Cardiac muscle cell (in vitro differentiated cells and primary cell): Measurements from ENCODE around the gene JOSD1. TPM values are rescaled to one million over a fixed set of nuclear protein-coding genes. Genes with fewer than 3 reads are reported as not detected.
A peak's percentile ranks its signal among the peaks of the same experiment; 100 is the strongest.

Source experiments
- DNase-seq, 2 donors: peaks; one replicate each; pipeline versions ENCODE4 v3.0.0 to v3.0.0-alpha.2; 2010 to 2017; ENCODE audit warnings: low read depth in 1 of 2, low spot score in 1 of 2
- H3K27ac ChIP-seq: fragments of 200-600 bp; sonication (generic); 2 replicates; pipeline ENCODE4 v1.5.1; 2016
- H3K27me3 ChIP-seq: fragments of 200-600 bp; sonication (generic); 2 replicates; pipeline ENCODE4 v1.6.0; 2016; ENCODE audit warnings: control low read depth
- H3K36me3 ChIP-seq: fragments of 200-600 bp; sonication (generic); 2 replicates; pipeline ENCODE4 v1.5.1; 2016; ENCODE audit warnings: control low read depth
- H3K4me1 ChIP-seq: fragments of 200-600 bp; sonication (generic); 2 replicates; pipeline ENCODE4 v1.8.1; 2017; ENCODE audit warnings: low read depth, mild to moderate bottlenecking, mixed run types
- H3K4me3 ChIP-seq: fragments of 200-600 bp; sonication (generic); 2 replicates; pipeline ENCODE4 v1.5.1; 2016; ENCODE audit warnings: mild to moderate bottlenecking
- H3K9me3 ChIP-seq: fragments of 200-600 bp; sonication (generic); 2 replicates; pipeline ENCODE4 v1.5.1; 2017; ENCODE audit warnings: low read depth, mild to moderate bottlenecking, control low read depth
- polyA plus RNA-seq: library from polyadenylated mRNA; unstranded; fragments of >200 nt; fragmentation: Nextera tagmentation; extraction: Ambion mirVana; gene quantifications from 2 replicates; pipeline ENCODE4 v1.2.1, GENCODE V29; 2016
- total RNA-seq: library from RNA; depleted of rRNA; stranded (reverse); fragments of >200 nt; gene quantifications from 2 replicates; pipeline ENCODE4 v1.2.3, GENCODE V29; 2016
- TF ChIP-seq, protein P1 (sequence below): IDR thresholded peaks from 2 replicates; pipeline ENCODE4 v1.5.1; 2012; ENCODE audit warnings: low read depth, mild to moderate bottlenecking, low read length

JOSD1 gene
- total and polyA plus RNA-seq, 2 experiments from 2014 or later = 4.4 to 41.0 TPM

DNA sequence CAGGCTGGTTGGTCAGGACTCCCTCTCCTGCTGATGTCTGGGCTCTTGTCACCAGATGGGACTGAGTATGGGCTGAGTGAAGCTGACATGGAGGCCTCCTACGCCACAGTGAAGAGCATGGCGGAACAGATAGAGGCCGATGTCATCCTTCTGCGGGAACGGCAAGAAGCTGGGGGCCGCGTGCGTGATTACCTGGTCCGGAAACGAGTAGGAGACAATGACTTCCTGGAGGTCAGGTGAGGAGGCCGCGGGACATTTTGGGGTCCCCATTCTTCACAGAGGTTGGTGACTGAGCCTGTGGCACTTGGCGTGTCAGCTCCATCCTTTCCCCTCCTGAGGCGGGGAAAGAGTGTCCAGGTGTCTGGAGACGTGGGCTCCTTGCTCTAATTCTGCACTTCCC is 15.1 kb upstream of the JOSD1 start:
- H3K36me3 ChIP-seq = peaks cover 20% of the 10 kb centered on the region
- no peak overlapping the region for H3K27ac ChIP-seq
- H3K9me3 ChIP-seq = no peaks in the 10 kb centered on the region
- H3K4me1 ChIP-seq = peaks cover 36% of the 10 kb centered on the region
- no peak overlapping the region for H3K4me3 ChIP-seq
- no peaks in the 10 kb centered on the region for H3K27me3 ChIP-seq
- TF ChIP-seq, protein P1, sequence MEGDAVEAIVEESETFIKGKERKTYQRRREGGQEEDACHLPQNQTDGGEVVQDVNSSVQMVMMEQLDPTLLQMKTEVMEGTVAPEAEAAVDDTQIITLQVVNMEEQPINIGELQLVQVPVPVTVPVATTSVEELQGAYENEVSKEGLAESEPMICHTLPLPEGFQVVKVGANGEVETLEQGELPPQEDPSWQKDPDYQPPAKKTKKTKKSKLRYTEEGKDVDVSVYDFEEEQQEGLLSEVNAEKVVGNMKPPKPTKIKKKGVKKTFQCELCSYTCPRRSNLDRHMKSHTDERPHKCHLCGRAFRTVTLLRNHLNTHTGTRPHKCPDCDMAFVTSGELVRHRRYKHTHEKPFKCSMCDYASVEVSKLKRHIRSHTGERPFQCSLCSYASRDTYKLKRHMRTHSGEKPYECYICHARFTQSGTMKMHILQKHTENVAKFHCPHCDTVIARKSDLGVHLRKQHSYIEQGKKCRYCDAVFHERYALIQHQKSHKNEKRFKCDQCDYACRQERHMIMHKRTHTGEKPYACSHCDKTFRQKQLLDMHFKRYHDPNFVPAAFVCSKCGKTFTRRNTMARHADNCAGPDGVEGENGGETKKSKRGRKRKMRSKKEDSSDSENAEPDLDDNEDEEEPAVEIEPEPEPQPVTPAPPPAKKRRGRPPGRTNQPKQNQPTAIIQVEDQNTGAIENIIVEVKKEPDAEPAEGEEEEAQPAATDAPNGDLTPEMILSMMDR = no peak
- no peak for DNase-seq

DNA sequence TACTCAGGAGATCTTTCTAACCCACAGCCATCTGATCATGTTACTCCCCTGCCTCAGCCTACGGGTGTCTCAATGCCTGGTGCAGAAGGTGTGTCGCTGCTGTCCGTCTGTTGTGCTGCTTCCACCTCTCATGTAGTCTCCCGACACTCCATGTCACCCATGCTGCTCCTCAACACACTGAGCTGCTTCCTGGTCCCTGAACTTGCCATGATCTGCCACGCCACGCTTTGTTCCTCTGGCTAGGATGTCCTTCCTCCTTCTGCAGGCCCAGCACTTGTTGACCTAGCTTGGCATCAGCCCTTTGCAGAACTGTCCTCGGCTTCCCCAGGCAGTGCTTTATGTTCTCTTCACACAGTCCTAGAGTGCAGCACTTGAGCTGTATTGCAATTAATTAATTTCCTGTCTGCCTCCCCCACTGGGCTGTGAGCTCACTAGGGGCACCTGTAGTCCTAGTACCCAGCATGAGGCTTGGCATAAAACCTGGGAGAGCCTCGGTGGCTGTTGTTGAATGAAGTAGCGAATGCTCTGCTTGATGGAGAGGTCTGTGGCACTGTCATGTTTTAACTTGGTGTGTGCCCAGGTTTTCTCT is 14.5 kb upstream of the JOSD1 start:
- H3K36me3 ChIP-seq = peaks cover 24% of the 10 kb centered on the region
- H3K9me3 ChIP-seq = no peaks in the 10 kb centered on the region
- TF ChIP-seq, protein P1 = no peak
- no peak overlapping the region for H3K4me3 ChIP-seq
- H3K4me1 ChIP-seq = peaks cover 36% of the 10 kb centered on the region
- no peak overlapping the region for H3K27ac ChIP-seq
- H3K27me3 ChIP-seq = no peaks in the 10 kb centered on the region
- DNase-seq = no peak

DNA sequence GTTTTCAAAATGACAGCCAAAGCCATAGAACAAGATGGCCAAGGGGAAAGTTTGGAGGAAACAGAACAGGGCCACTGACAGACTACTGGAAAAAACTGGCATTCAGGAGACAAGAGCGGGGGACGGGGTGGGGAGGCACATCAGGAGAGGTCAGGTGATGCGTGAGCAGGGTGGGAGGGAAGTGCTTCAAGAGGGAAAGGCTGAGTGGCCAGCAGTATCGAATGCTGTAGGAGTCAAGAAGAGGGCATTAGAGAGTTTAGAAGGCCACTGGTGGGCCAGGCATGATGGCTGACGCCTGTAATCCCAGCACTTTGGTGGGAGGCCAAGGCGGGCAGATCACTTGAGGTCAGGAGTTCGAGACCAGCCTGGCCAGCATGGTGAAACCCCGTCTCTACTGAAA is 13.2 kb upstream of the JOSD1 start:
- H3K27me3 ChIP-seq = no peaks in the 10 kb centered on the region
- peaks cover 20% of the 10 kb centered on the region for H3K36me3 ChIP-seq
- H3K9me3 ChIP-seq = no peaks in the 10 kb centered on the region
- no peak overlapping the region for H3K4me3 ChIP-seq
- DNase-seq = peak in 1 of 2 donors; percentile 70
- peak overlapping the region; percentile 93 for H3K27ac ChIP-seq
- TF ChIP-seq, protein P1 = no peak
- H3K4me1 ChIP-seq = peaks cover 36% of the 10 kb centered on the region

DNA sequence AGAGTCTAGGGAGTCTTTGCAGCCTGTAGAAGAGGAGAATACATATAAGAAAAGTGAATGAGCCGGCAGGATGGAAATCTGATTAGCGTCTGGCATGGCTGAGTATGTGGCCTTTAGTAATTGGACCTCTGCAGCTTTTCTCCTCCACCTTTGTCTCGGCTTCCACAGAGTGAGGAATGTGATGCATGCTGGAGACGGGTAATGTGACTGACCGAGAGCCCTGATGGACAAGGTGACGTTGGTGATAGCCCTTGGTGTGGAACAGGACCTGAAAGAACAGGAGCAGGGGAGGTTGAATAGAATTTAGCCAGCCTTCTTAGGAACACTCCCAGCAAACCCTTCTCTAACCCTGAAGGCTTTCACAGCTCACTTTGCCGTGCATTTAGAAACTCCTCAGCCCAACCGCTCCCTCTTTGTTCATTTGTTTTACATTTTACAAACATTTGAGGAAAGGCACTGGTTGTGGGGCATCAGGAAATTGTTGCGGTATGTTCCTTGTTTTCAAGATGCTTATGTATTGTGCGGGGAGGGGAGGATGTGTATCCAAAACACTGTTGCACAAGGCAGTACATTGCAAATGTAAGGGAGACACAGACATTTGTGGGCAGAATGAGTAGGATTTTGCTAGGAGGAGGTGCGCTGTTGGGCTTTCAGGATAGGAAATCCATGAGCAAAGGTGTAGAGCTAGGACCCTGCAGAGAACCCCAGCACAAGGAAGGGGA is 11.9 kb upstream of the JOSD1 start:
- TF ChIP-seq, protein P1 = no peak
- DNase-seq = peak in 1 of 2 donors; percentile 33
- peaks cover 41% of the 10 kb centered on the region for H3K4me1 ChIP-seq
- no peaks in the 10 kb centered on the region for H3K9me3 ChIP-seq
- H3K36me3 ChIP-seq = peaks cover 16% of the 10 kb centered on the region
- no peak overlapping the region for H3K4me3 ChIP-seq
- H3K27me3 ChIP-seq = no peaks in the 10 kb centered on the region
- peak overlapping the region; percentile 93 for H3K27ac ChIP-seq

DNA sequence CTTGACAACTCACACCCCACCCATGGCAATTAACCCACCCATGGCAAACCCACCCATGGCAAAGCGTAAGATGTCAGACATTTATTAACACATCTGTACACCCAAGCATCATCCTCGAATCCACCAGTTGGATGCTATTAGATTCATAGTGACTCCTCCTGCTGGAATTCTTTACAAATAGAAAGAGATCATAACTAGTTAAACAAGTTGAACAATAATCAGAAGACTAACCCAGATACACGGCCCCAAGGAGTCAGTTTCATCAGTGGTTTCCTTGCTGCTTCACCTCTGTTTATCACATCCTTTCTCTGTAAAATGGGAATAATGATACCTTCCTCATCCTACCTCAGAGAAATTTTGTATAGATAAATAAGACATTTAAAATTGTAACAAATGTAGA is 10.1 kb upstream of the JOSD1 start:
- peaks cover 50% of the 10 kb centered on the region for H3K4me1 ChIP-seq
- no peak for DNase-seq
- H3K9me3 ChIP-seq = no peaks in the 10 kb centered on the region
- peaks cover 10% of the 10 kb centered on the region for H3K36me3 ChIP-seq
- H3K27me3 ChIP-seq = no peaks in the 10 kb centered on the region
- TF ChIP-seq, protein P1 = no peak
- no peak overlapping the region for H3K4me3 ChIP-seq
- H3K27ac ChIP-seq = no peak overlapping the region
